OCI-LY7 (cell line): ENCODE data around the gene SH2D1B. TPM values are rescaled to one million over a fixed set of nuclear protein-coding genes. Genes with fewer than 3 reads are reported as not detected.

Experiments used
- BruUV-seq: library from RNA; stranded (reverse); fragments of 400-500 nt; replicated peaks from 2 replicates; lab custom pipeline; 2021; lab: Mats Ljungman, UMichigan
- CTCF ChIA-PET: fragments of 300-600 bp; sonication (Branson Sonifier 250); formaldehyde crosslinking; loops from one replicate; lab custom pipeline; 2022; ENCODE audit warnings: antibody characterized with exemption; ENCODE audit not compliant: unreplicated experiment; lab: Charles Lee
- POLR2A ChIA-PET: fragments of 300-600 bp; sonication (Branson Sonifier 250); formaldehyde crosslinking; loops from one replicate; lab custom pipeline; 2022; ENCODE audit warnings: antibody characterized with exemption; lab: Charles Lee
- DNase-seq: peaks from one replicate; pipeline ENCODE4 v3.0.0-alpha.2; 2015; ENCODE audit warnings: low spot score
- H2AFZ ChIP-seq: fragments of 200-600 bp; sonication (generic), shearing (Covaris generic); 2 replicates; pipeline ENCODE4 v1.6.1; 2014; ENCODE audit warnings: mild to moderate bottlenecking, antibody characterized with exemption, low read length, moderate library complexity
- H3K27ac ChIP-seq: fragments of 200-600 bp; sonication (generic); 2 replicates; pipeline ENCODE4 v1.5.1; 2014; ENCODE audit warnings: mixed run types, low read depth, mild to moderate bottlenecking, moderate library complexity, low read length, inconsistent platforms; ENCODE audit not compliant: poor library complexity, severe bottlenecking
- H3K36me3 ChIP-seq: fragments of 200-600 bp; sonication (generic); 2 replicates; pipeline ENCODE4 v1.6.1; 2014; ENCODE audit warnings: mild to moderate bottlenecking, antibody characterized with exemption, low read length, moderate library complexity, mixed read lengths; ENCODE audit not compliant: insufficient read depth
- H3K4me1 ChIP-seq: fragments of 200-600 bp; sonication (generic); 2 replicates; pipeline ENCODE4 v1.5.1; 2014; ENCODE audit warnings: mild to moderate bottlenecking, low read length; ENCODE audit not compliant: insufficient read depth, poor library complexity, severe bottlenecking
- H3K4me2 ChIP-seq: fragments of 200-600 bp; sonication (generic); 2 replicates; pipeline ENCODE4 v1.6.1; 2014; ENCODE audit warnings: mild to moderate bottlenecking, low read length
- H3K4me3 ChIP-seq: fragments of 200-600 bp; sonication (generic); 2 replicates; pipeline ENCODE4 v1.5.1; 2014; ENCODE audit warnings: mild to moderate bottlenecking, low read depth, low read length; ENCODE audit not compliant: poor library complexity, severe bottlenecking
- H3K79me2 ChIP-seq: fragments of 200-600 bp; sonication (generic); 2 replicates; pipeline ENCODE4 v1.6.1; 2016; ENCODE audit warnings: low read depth, mild to moderate bottlenecking, low read length, moderate library complexity, mixed read lengths; ENCODE audit not compliant: insufficient read depth
- H3K9me2 ChIP-seq: fragments of 200-600 bp; sonication (generic); 2 replicates; pipeline ENCODE4 v1.6.1; 2016; ENCODE audit warnings: mild to moderate bottlenecking, low read length, mixed read lengths; ENCODE audit not compliant: insufficient read depth
- H3K9me3 ChIP-seq: fragments of 200-600 bp; sonication (generic); 2 replicates; pipeline ENCODE4 v1.6.1; 2014; ENCODE audit warnings: mild to moderate bottlenecking, mixed run types, low read length, mixed read lengths
- H4K20me1 ChIP-seq: fragments of 200-600 bp; sonication (generic); 2 replicates; pipeline ENCODE4 v1.6.1; 2014; ENCODE audit warnings: mild to moderate bottlenecking, antibody characterized with exemption, low read length, moderate library complexity, mixed read lengths; ENCODE audit not compliant: insufficient read depth
- CTCF ChIP-seq: fragments of 200-600 bp; sonication (generic); conservative IDR thresholded peaks from 2 replicates; pipeline ENCODE4 v1.5.1; 2014; ENCODE audit warnings: mild to moderate bottlenecking, antibody characterized with exemption, low read length, moderate library complexity, mixed read lengths
- EZH2phosphoT487 ChIP-seq: fragments of 200-600 bp; sonication (generic); IDR thresholded peaks from 2 replicates; pipeline ENCODE4 v1.6.1; 2018; ENCODE audit warnings: low read depth, borderline replicate concordance, mild to moderate bottlenecking, mixed run types, antibody characterized with exemption, low read length, moderate library complexity, mixed read lengths
- intact Hi-C: fragments of 100-400 bp; cut with micrococcal nuclease; formaldehyde crosslinking; loops from one replicate; pipeline ENCODE4 v1.10.0; 2022; ENCODE audit not compliant: unreplicated experiment
- total RNA-seq, 2 experiments: library from RNA; depleted of rRNA in 1 of 2; stranded (reverse); fragments of >200 nt in 1 of 2; shearing (Covaris generic) in 1 of 2; gene quantifications; 2 replicates each; pipeline ENCODE4 v1.2.3, GENCODE V29; 2014 to 2022

Gene SH2D1B
- total RNA-seq, 2 experiments from 2014 or later, result not detected

- H3K4me2 ChIP-seq, result no peak overlapping the region
- no peak for TF ChIP-seq CTCF
- TF ChIP-seq EZH2phosphoT487, result no peak
- no peaks in the 10 kb centered on the region for H4K20me1 ChIP-seq
- H3K9me3 ChIP-seq, result no peaks in the 10 kb centered on the region
- intact Hi-C loops, result no loop called here
- no peak for DNase-seq
- POLR2A ChIA-PET, result interaction anchor here (0.8 kb wide), 1 partner anchor 10 kb away, joined by 3 read pairs; no protein-coding TSS in a partner anchor
- no peak overlapping the region for H3K4me3 ChIP-seq
- H3K27ac ChIP-seq, result no peak overlapping the region
- CTCF ChIA-PET, result no interaction called here
- H2AFZ ChIP-seq, result no peak overlapping the region
- H3K36me3 ChIP-seq, result no peaks in the 10 kb centered on the region
- H3K9me2 ChIP-seq, result no peaks in the 10 kb centered on the region
- no TSS peak for BruUV-seq
- H3K79me2 ChIP-seq, result no peaks in the 10 kb centered on the region
- H3K4me1 ChIP-seq, result no peaks in the 10 kb centered on the region
Measured at GRCh38 chr1:162381941-162382750, 29.8 kb downstream of the SH2D1B start.

- no peak within 1 kb of the TSS for H3K4me3 ChIP-seq
- no peaks in the 10 kb centered on the region for H3K9me3 ChIP-seq
- no peak within 1 kb of the TSS for H3K4me2 ChIP-seq
- intact Hi-C loops, result no loop called here
- no peaks in the 10 kb centered on the region for H4K20me1 ChIP-seq
- no peaks in the 10 kb centered on the region for H3K4me1 ChIP-seq
- no TSS peak for BruUV-seq
- H3K9me2 ChIP-seq, result no peaks in the 10 kb centered on the region
- ChIA-PET CTCF (no interaction called here), POLR2A (no interaction called here)
- H2AFZ ChIP-seq, result no peak within 1 kb of the TSS
- no peak for DNase-seq
- H3K36me3 ChIP-seq, result no peaks in the 10 kb centered on the region
- no peaks in the 10 kb centered on the region for H3K79me2 ChIP-seq
- TF ChIP-seq EZH2phosphoT487, result no peak
- no peak for TF ChIP-seq CTCF
- H3K27ac ChIP-seq, result no peak within 1 kb of the TSS
Measured at GRCh38 chr1:162381383-162381782, 30.6 kb downstream of the SH2D1B start, which contains the start of gene C1orf226. C1orf226 (plus strand) TSS chr1:162381728; CDS start chr1:162381902, 174 bp downstream.
